Gastroesophageal sphincter (tissue), 4 donors: Measurements from ENCODE around the gene PTPRD. TPM values are rescaled to one million over a fixed set of nuclear protein-coding genes. Genes with fewer than 3 reads are reported as not detected.
"Not testable (repeated sequence)": the region's sequence is repeated elsewhere in the genome, so short reads cannot be mapped to it uniquely, and the experiment has no call there.

Experiments
- ATAC-seq: fragments of 150-250 bp; one replicate; pipeline ENCODE4 v1.9.1; 2016; ENCODE audit warnings: mild to moderate bottlenecking, moderate library complexity
- H3K27ac ChIP-seq, 4 donors: fragments of 200-600 bp; sonication (generic) in 3 of 4; 1 replicate in 3 of 4; 2 replicates in 1 of 4; pipeline ENCODE4 v1.5.1; 2016 to 2019
- H3K27me3 ChIP-seq: fragments of 200-600 bp; sonication (generic); one replicate; pipeline ENCODE4 v1.5.1; 2019
- H3K36me3 ChIP-seq, 2 donors: fragments of 200-600 bp; sonication (generic); one replicate each; pipeline ENCODE4 v1.5.1; 2019; ENCODE audit warnings: control low read depth in 1 of 2
- H3K4me1 ChIP-seq, 3 donors: fragments of 200-600 bp; sonication (generic); 1 replicate in 2 of 3; 2 replicates in 1 of 3; pipeline ENCODE4 v1.5.1; 2016 to 2019; ENCODE audit warnings: control low read depth in 2 of 3
- H3K4me3 ChIP-seq, 2 donors: fragments of 200-600 bp; sonication (generic); one replicate each; pipeline ENCODE4 v1.5.1; 2019; ENCODE audit warnings: mild to moderate bottlenecking in 1 of 2, moderate library complexity in 1 of 2
- H3K9me3 ChIP-seq, 3 donors: fragments of 200-600 bp; sonication (generic); one replicate each; pipeline ENCODE4 v1.5.1; 2017 to 2019; ENCODE audit warnings: control low read depth in 2 of 3
- CTCF ChIP-seq, 4 experiments: fragments of 200-600 bp in 2 of 4; fragments of 450-650 bp in 2 of 4; sonication (generic) in 1 of 4; IDR thresholded peaks; one replicate each; pipeline ENCODE4 v1.5.1; 2017 to 2019; ENCODE audit warnings: antibody characterized with exemption in 4 of 4, mild to moderate bottlenecking in 2 of 4, moderate library complexity in 2 of 4
- EP300 ChIP-seq: sonication (generic); formaldehyde crosslinking; IDR thresholded peaks from one replicate; pipeline ENCODE4 v1.6.1; 2017; ENCODE audit warnings: antibody characterized with exemption, mild to moderate bottlenecking
- POLR2A ChIP-seq, 2 donors: fragments of 450-650 bp; IDR thresholded peaks; one replicate each; pipeline ENCODE4 v1.6.1; 2017; ENCODE audit warnings: antibody characterized with exemption in 2 of 2, mild to moderate bottlenecking in 2 of 2, moderate library complexity in 1 of 2
- POLR2AphosphoS5 ChIP-seq: sonication (generic); formaldehyde crosslinking; IDR thresholded peaks from one replicate; pipeline ENCODE4 v1.6.1; 2017; ENCODE audit warnings: antibody characterized with exemption
- WGBS, 2 donors: methylation state at CpG; one replicate each; pipeline ENCODE4 v1.1.5; 2018; ENCODE audit warnings: low coverage in 1 of 2; 5-methylcytosine and 5-hydroxymethylcytosine counted together
- total RNA-seq, 4 donors: library from RNA; depleted of rRNA; stranded (reverse); fragments of >200 nt; gene quantifications; one replicate each; pipeline ENCODE4 v1.1.0, GENCODE V29; 2016

The PTPRD gene
- total RNA-seq, 4 donors from 2014 or later = 3.5 to 53.9 (median 15.8) TPM

- H3K27me3 ChIP-seq = no peaks in the 10 kb centered on the region
- H3K27ac ChIP-seq = no peak overlapping the region
- no peak for ATAC-seq
- H3K4me3 ChIP-seq = no peak overlapping the region
- WGBS, 2 donors = 52 to 72% methylated on average over 3 of the region's 3 CpGs
- peaks cover 0 to 9% (median 0%) of the 10 kb centered on the region in 3 donors for H3K9me3 ChIP-seq
- no peaks in the 10 kb centered on the region for H3K36me3 ChIP-seq
- H3K4me1 ChIP-seq = no peaks in the 10 kb centered on the region
- TF ChIP-seq POLR2AphosphoS5 (no peak), EP300 (no peak), POLR2A (IDR thresholded peaks at IDR 0.05) (no peak), CTCF (IDR thresholded peaks at IDR 0.05) (no peak)
Observed at GRCh38 chr9:9489183-9489582, 1123.6 kb downstream of the PTPRD start.

- Histone ChIP-seq H3K27ac (no peak overlapping the region), H3K9me3 (peaks cover 0 to 2% (median 0%) of the 10 kb centered on the region in 3 donors), H3K27me3 (no peaks in the 10 kb centered on the region), H3K4me3 (no peak overlapping the region), H3K4me1 (no peaks in the 10 kb centered on the region), H3K36me3 (no peaks in the 10 kb centered on the region)
- no peak for TF ChIP-seq EP300
- no peak for TF ChIP-seq POLR2AphosphoS5
- no peak for TF ChIP-seq CTCF (IDR thresholded peaks at IDR 0.05)
- TF ChIP-seq POLR2A (IDR thresholded peaks at IDR 0.05) = no peak
- no peak for ATAC-seq
- 59 to 69% methylated on average over 3 of the region's 3 CpGs for WGBS, 2 donors
Observed at GRCh38 chr9:9483175-9483574, 1129.6 kb downstream of the PTPRD start.

- Histone ChIP-seq H3K4me1 (no peaks in the 10 kb centered on the region), H3K4me3 (no peak overlapping the region), H3K27me3 (no peaks in the 10 kb centered on the region), H3K36me3 (no peaks in the 10 kb centered on the region), H3K9me3 (peaks cover 0 to 2% (median 0%) of the 10 kb centered on the region in 3 donors), H3K27ac (no peak overlapping the region)
- 32 to 42% methylated on average over 3 of the region's 3 CpGs for WGBS, 2 donors
- no peak for ATAC-seq
- TF ChIP-seq CTCF (IDR thresholded peaks at IDR 0.05) = no peak
- TF ChIP-seq POLR2AphosphoS5 = no peak
- TF ChIP-seq POLR2A (IDR thresholded peaks at IDR 0.05) = no peak
- no peak for TF ChIP-seq EP300
Observed at GRCh38 chr9:9478741-9479140, 1134.1 kb downstream of the PTPRD start.

GRCh38 chr9:9469271-9469670, 1143.5 kb downstream of the PTPRD start:
- no peaks in the 10 kb centered on the region for H3K36me3 ChIP-seq
- no peak for ATAC-seq

GRCh38 chr9:9441874-9442273, 1170.9 kb downstream of the PTPRD start:
- not testable (repeated sequence) for H3K27ac ChIP-seq, H3K27me3 ChIP-seq, H3K4me3 ChIP-seq, ATAC-seq, H3K4me1 ChIP-seq, H3K9me3 ChIP-seq, H3K36me3 ChIP-seq
- 71 to 95% methylated on average over 1 to 9 of the region's 19 CpGs for WGBS, 2 donors

More at GRCh38 chr9:9469271-9469670, 1143.5 kb downstream of the PTPRD start:
- Histone ChIP-seq H3K9me3 (no peaks in the 10 kb centered on the region), H3K27me3 (no peaks in the 10 kb centered on the region), H3K4me3 (no peak overlapping the region), H3K4me1 (no peaks in the 10 kb centered on the region), H3K27ac (no peak overlapping the region)
- TF ChIP-seq POLR2AphosphoS5 (no peak), CTCF (IDR thresholded peaks at IDR 0.05) (no peak)
- WGBS, 2 donors = 69 to 77% methylated on average over 2 of the region's 2 CpGs

GRCh38 chr9:9437641-9438040, 1175.2 kb downstream of the PTPRD start:
- Histone ChIP-seq H3K4me3 (no peak overlapping the region), H3K9me3 (no peaks in the 10 kb centered on the region), H3K27me3 (no peaks in the 10 kb centered on the region), H3K4me1 (no peaks in the 10 kb centered on the region), H3K27ac (no peak overlapping the region), H3K36me3 (no peaks in the 10 kb centered on the region)
- TF ChIP-seq POLR2A (IDR thresholded peaks at IDR 0.05) (no peak), CTCF (IDR thresholded peaks at IDR 0.05) (no peak), POLR2AphosphoS5 (no peak), EP300 (no peak)
- WGBS, 2 donors = 78 to 83% methylated on average over 3 to 4 of the region's 4 CpGs
- ATAC-seq = no peak

GRCh38 chr9:9426454-9426853, 1186.3 kb downstream of the PTPRD start:
- H3K9me3 ChIP-seq, H3K27ac ChIP-seq, ATAC-seq, H3K36me3 ChIP-seq, H3K4me3 ChIP-seq, H3K27me3 ChIP-seq, H3K4me1 ChIP-seq: not testable (repeated sequence)
- WGBS, 2 donors = 100% methylated on average over 1 of the region's 10 CpGs; no CpG with 5 or more reads in 1 of the 2 donors
